Mammary epithelial cell (primary cell): ENCODE measurements around the gene MAJIN.

ENCODE experiments used
- EZH2 ChIP-seq: IDR thresholded peaks from 2 replicates; pipeline ENCODE4 v1.6.1; 2012; ENCODE audit warnings: low read length, inconsistent platforms, borderline replicate concordance
- TF ChIP-seq, protein P1 (sequence below), 2 donors: IDR thresholded peaks in 1 of 2; conservative IDR thresholded peaks in 1 of 2; 2 replicates each; pipeline ENCODE4 v1.5.1; 2011 to 2012; ENCODE audit warnings: inconsistent platforms in 2 of 2, low read length in 2 of 2, mild to moderate bottlenecking in 2 of 2, control low read depth in 1 of 2, low read depth in 1 of 2; ENCODE audit not compliant: insufficient read depth in 1 of 2; ENCODE audit errors: extremely low read depth in 1 of 2

- TF ChIP-seq, protein P1, sequence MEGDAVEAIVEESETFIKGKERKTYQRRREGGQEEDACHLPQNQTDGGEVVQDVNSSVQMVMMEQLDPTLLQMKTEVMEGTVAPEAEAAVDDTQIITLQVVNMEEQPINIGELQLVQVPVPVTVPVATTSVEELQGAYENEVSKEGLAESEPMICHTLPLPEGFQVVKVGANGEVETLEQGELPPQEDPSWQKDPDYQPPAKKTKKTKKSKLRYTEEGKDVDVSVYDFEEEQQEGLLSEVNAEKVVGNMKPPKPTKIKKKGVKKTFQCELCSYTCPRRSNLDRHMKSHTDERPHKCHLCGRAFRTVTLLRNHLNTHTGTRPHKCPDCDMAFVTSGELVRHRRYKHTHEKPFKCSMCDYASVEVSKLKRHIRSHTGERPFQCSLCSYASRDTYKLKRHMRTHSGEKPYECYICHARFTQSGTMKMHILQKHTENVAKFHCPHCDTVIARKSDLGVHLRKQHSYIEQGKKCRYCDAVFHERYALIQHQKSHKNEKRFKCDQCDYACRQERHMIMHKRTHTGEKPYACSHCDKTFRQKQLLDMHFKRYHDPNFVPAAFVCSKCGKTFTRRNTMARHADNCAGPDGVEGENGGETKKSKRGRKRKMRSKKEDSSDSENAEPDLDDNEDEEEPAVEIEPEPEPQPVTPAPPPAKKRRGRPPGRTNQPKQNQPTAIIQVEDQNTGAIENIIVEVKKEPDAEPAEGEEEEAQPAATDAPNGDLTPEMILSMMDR (conservative IDR thresholded peaks at IDR 0.05 in 1 of 2, IDR thresholded peaks at IDR 0.05 in 1 of 2; ENCODE audit: extremely low read depth in 1 of 2, insufficient read depth in 1 of 2, low read depth in 1 of 2, low read length in 2 of 2) = no peak
- no peak for TF ChIP-seq EZH2
These were observed 55.7 kb downstream of the MAJIN start for GRCh38 chr11:64916040-64916774.
